HL-60/S4 (cell line): ENCODE data around the gene MACO1.
"Not testable (repeated sequence)": the region's sequence is repeated elsewhere in the genome, so short reads cannot be mapped to it uniquely, and the experiment has no call there.

Experiments
- in situ Hi-C: fragments of 300-500 bp; cut with MboI; formaldehyde crosslinking; loops from 2 replicates; pipeline ENCODE4 v1.14.3; 2022; ENCODE audit warnings: low sequenced_read_pairs

Gene MACO1

GRCh38 chr1:25451908-25452307 is 21.2 kb downstream of the MACO1 start:
- in situ Hi-C loops, result no loop called here

GRCh38 chr1:25456502-25456901 is 25.8 kb downstream of the MACO1 start:
- in situ Hi-C loops, result no loop called here

- in situ Hi-C loops, result no loop called here
Observed at GRCh38 chr1:25458541-25459298, 28.0 kb downstream of the MACO1 start.

GRCh38 chr1:25460020-25460419 is 29.3 kb downstream of the MACO1 start:
- in situ Hi-C loops, result no loop called here

GRCh38 chr1:25460816-25461215 is 30.1 kb downstream of the MACO1 start:
- in situ Hi-C loops, result not testable (repeated sequence)

GRCh38 chr1:25461849-25462248 is 31.2 kb downstream of the MACO1 start:
- in situ Hi-C loops, result no loop called here

GRCh38 chr1:25462732-25463131 is 32.0 kb downstream of the MACO1 start:
- in situ Hi-C loops, result no loop called here

- in situ Hi-C loops, result no loop called here
Observed at GRCh38 chr1:25467193-25467592, 36.5 kb downstream of the MACO1 start.

- in situ Hi-C loops, result no loop called here
Observed at GRCh38 chr1:25467616-25468015, 36.9 kb downstream of the MACO1 start.

- in situ Hi-C loops, result no loop called here
Observed at GRCh38 chr1:25468033-25468432, 37.3 kb downstream of the MACO1 start.

- in situ Hi-C loops, result no loop called here
Observed at GRCh38 chr1:25469177-25469576, 38.5 kb downstream of the MACO1 start.

GRCh38 chr1:25472471-25472870 is 41.8 kb downstream of the MACO1 start:
- in situ Hi-C loops, result no loop called here

- in situ Hi-C loops, result no loop called here
Observed at GRCh38 chr1:25473653-25474225, 43.0 kb downstream of the MACO1 start.

- in situ Hi-C loops, result no loop called here
Observed at GRCh38 chr1:25474439-25475047, 43.8 kb downstream of the MACO1 start.

GRCh38 chr1:25476186-25477097 is 45.7 kb downstream of the MACO1 start:
- in situ Hi-C loops, result no loop called here

- in situ Hi-C loops, result no loop called here
Observed at GRCh38 chr1:25477448-25478034, 46.8 kb downstream of the MACO1 start.

- in situ Hi-C loops, result no loop called here
Observed at GRCh38 chr1:25478633-25479032, 47.9 kb downstream of the MACO1 start.

- in situ Hi-C loops, result no loop called here
Observed at GRCh38 chr1:25481625-25482024, 50.9 kb downstream of the MACO1 start.

GRCh38 chr1:25482211-25482610 is 51.5 kb downstream of the MACO1 start:
- in situ Hi-C loops, result no loop called here

GRCh38 chr1:25484096-25484495 is 53.4 kb downstream of the MACO1 start:
- in situ Hi-C loops, result no loop called here

- in situ Hi-C loops, result no loop called here
Observed at GRCh38 chr1:25484533-25484932, 53.8 kb downstream of the MACO1 start.
